Suprapubic skin (tissue), 4 donors: ENCODE results near the gene ELMO1. TPM values are rescaled to one million over a fixed set of nuclear protein-coding genes. Genes with fewer than 3 reads are reported as not detected.

Experiments
- DNase-seq, 2 donors: peaks; one replicate each; pipeline ENCODE4 v3.0.0-alpha.2; 2019; ENCODE audit warnings: low spot score in 2 of 2
- H3K27ac ChIP-seq: fragments of 200-600 bp; sonication (generic); one replicate; pipeline ENCODE4 v1.5.1; 2019
- H3K27me3 ChIP-seq: fragments of 200-600 bp; sonication (generic); one replicate; pipeline ENCODE4 v1.5.1; 2019
- H3K36me3 ChIP-seq: fragments of 200-600 bp; sonication (generic); one replicate; pipeline ENCODE4 v1.5.1; 2019
- H3K4me1 ChIP-seq: fragments of 200-600 bp; sonication (generic); one replicate; pipeline ENCODE4 v1.5.1; 2019
- H3K4me3 ChIP-seq: fragments of 200-600 bp; sonication (generic); one replicate; pipeline ENCODE4 v1.5.1; 2019; ENCODE audit warnings: mild to moderate bottlenecking
- H3K9me3 ChIP-seq: fragments of 200-600 bp; sonication (generic); one replicate; pipeline ENCODE4 v1.5.1; 2019
- CTCF ChIP-seq, 2 donors: fragments of 200-600 bp in 1 of 2; fragments of 450-650 bp in 1 of 2; sonication (generic) in 1 of 2; IDR thresholded peaks; one replicate each; pipeline ENCODE4 v1.5.1; 2016 to 2019; ENCODE audit warnings: antibody characterized with exemption in 2 of 2, mild to moderate bottlenecking in 1 of 2, moderate library complexity in 1 of 2
- EP300 ChIP-seq: sonication (generic); formaldehyde crosslinking; IDR thresholded peaks from one replicate; pipeline ENCODE4 v1.6.1; 2017; ENCODE audit warnings: antibody characterized with exemption
- POLR2A ChIP-seq, 2 donors: fragments of 450-650 bp; IDR thresholded peaks; one replicate each; pipeline ENCODE4 v1.6.1; 2017; ENCODE audit warnings: antibody characterized with exemption in 2 of 2, mild to moderate bottlenecking in 2 of 2, moderate library complexity in 2 of 2
- POLR2AphosphoS5 ChIP-seq, 3 donors: sonication (generic); formaldehyde crosslinking; IDR thresholded peaks; one replicate each; pipeline ENCODE4 v1.6.1; 2017; ENCODE audit warnings: antibody characterized with exemption in 3 of 3
- WGBS: methylation state at CpG from one replicate; pipeline ENCODE4 v1.1.5; 2018; 5-methylcytosine and 5-hydroxymethylcytosine counted together
- total RNA-seq, 4 donors: library from RNA; depleted of rRNA; stranded (reverse); fragments of >200 nt; gene quantifications; one replicate each; pipeline ENCODE4 v1.1.0, GENCODE V29; 2016

Gene ELMO1
- total RNA-seq, 4 donors from 2014 or later, result 9.8 to 49.6 (median 22.2) TPM

GRCh38 chr7:37109843-37110242 is 338.8 kb downstream of the ELMO1 start:
- 75% methylated on average over 5 of the region's 5 CpGs for WGBS
- Histone ChIP-seq H3K27ac (no peak overlapping the region), H3K36me3 (no peaks in the 10 kb centered on the region), H3K27me3 (no peaks in the 10 kb centered on the region), H3K9me3 (no peaks in the 10 kb centered on the region), H3K4me1 (no peaks in the 10 kb centered on the region), H3K4me3 (no peak overlapping the region)
- DNase-seq, result no peak
- TF ChIP-seq POLR2A (IDR thresholded peaks at IDR 0.05), result no peak
- no peak for TF ChIP-seq CTCF (IDR thresholded peaks at IDR 0.05)
- no peak for TF ChIP-seq POLR2AphosphoS5 (IDR thresholded peaks at IDR 0.05)
- no peak for TF ChIP-seq EP300

- 63% methylated on average over 11 of the region's 11 CpGs for WGBS
- TF ChIP-seq EP300 (no peak), POLR2AphosphoS5 (IDR thresholded peaks at IDR 0.05) (no peak), POLR2A (IDR thresholded peaks at IDR 0.05) (no peak), CTCF (IDR thresholded peaks at IDR 0.05) (no peak)
- H3K36me3 ChIP-seq, result no peaks in the 10 kb centered on the region
- H3K4me3 ChIP-seq, result no peak overlapping the region
- no peaks in the 10 kb centered on the region for H3K4me1 ChIP-seq
- no peaks in the 10 kb centered on the region for H3K9me3 ChIP-seq
- DNase-seq, result no peak
- H3K27ac ChIP-seq, result no peak overlapping the region
- H3K27me3 ChIP-seq, result no peaks in the 10 kb centered on the region
These were observed 339.5 kb downstream of the ELMO1 start for GRCh38 chr7:37109016-37109683.

- H3K36me3 ChIP-seq, result no peaks in the 10 kb centered on the region
- no peak for DNase-seq
- no peaks in the 10 kb centered on the region for H3K9me3 ChIP-seq
- no peaks in the 10 kb centered on the region for H3K4me1 ChIP-seq
- no peak overlapping the region for H3K4me3 ChIP-seq
- no peaks in the 10 kb centered on the region for H3K27me3 ChIP-seq
- no peak for TF ChIP-seq CTCF (IDR thresholded peaks at IDR 0.05)
- TF ChIP-seq POLR2A (IDR thresholded peaks at IDR 0.05), result no peak
- no peak for TF ChIP-seq POLR2AphosphoS5 (IDR thresholded peaks at IDR 0.05)
- no peak for TF ChIP-seq EP300
- WGBS, result 100% methylated on average over 1 of the region's 1 CpG
- H3K27ac ChIP-seq, result no peak overlapping the region
These were observed 340.0 kb downstream of the ELMO1 start for GRCh38 chr7:37108615-37109014.

GRCh38 chr7:37107047-37107750 is 341.5 kb downstream of the ELMO1 start:
- H3K27me3 ChIP-seq, result no peaks in the 10 kb centered on the region
- no peak for TF ChIP-seq CTCF (IDR thresholded peaks at IDR 0.05)
- TF ChIP-seq POLR2AphosphoS5 (IDR thresholded peaks at IDR 0.05), result no peak
- no peak for TF ChIP-seq POLR2A (IDR thresholded peaks at IDR 0.05)
- no peak for TF ChIP-seq EP300
- 90% methylated on average over 4 of the region's 4 CpGs for WGBS
- H3K4me3 ChIP-seq, result no peak overlapping the region
- no peak for DNase-seq
- no peaks in the 10 kb centered on the region for H3K36me3 ChIP-seq
- no peaks in the 10 kb centered on the region for H3K9me3 ChIP-seq
- no peaks in the 10 kb centered on the region for H3K4me1 ChIP-seq
- no peak overlapping the region for H3K27ac ChIP-seq

- Histone ChIP-seq H3K36me3 (no peaks in the 10 kb centered on the region), H3K4me1 (no peaks in the 10 kb centered on the region), H3K27me3 (no peaks in the 10 kb centered on the region), H3K4me3 (no peak overlapping the region), H3K9me3 (no peaks in the 10 kb centered on the region), H3K27ac (no peak overlapping the region)
- TF ChIP-seq EP300 (no peak), CTCF (IDR thresholded peaks at IDR 0.05) (no peak), POLR2AphosphoS5 (IDR thresholded peaks at IDR 0.05) (no peak), POLR2A (IDR thresholded peaks at IDR 0.05) (no peak)
- no peak for DNase-seq
- WGBS, result 92% methylated on average over 4 of the region's 4 CpGs
These were observed 342.9 kb downstream of the ELMO1 start for GRCh38 chr7:37105762-37106161.
